Spleen (tissue), 11 donors: Measurements from ENCODE around the gene COL9A1. TPM values are rescaled to one million over a fixed set of nuclear protein-coding genes. Genes with fewer than 3 reads are reported as not detected.

Source experiments
- DNase-seq: peaks from one replicate; pipeline ENCODE4 v3.0.0-alpha.2; 2020
- H3K27ac ChIP-seq, 8 donors: fragments of 200-600 bp; sonication (generic) in 7 of 8; 1 replicate in 4 of 8; 2 replicates in 4 of 8; pipeline versions ENCODE4 v1.5.0 to v1.8.0; 2016 to 2021; ENCODE audit warnings: inconsistent platforms in 4 of 8, mild to moderate bottlenecking in 4 of 8, moderate library complexity in 1 of 8
- H3K27me3 ChIP-seq, 7 donors: fragments of 200-600 bp; sonication (generic) in 6 of 7; replicated peaks in 1 of 7; 1 replicate in 4 of 7; 2 replicates in 3 of 7; pipeline versions ENCODE4 v1.5.0 to v1.8.0; 2016 to 2021; ENCODE audit warnings: inconsistent platforms in 3 of 7, mild to moderate bottlenecking in 1 of 7
- H3K36me3 ChIP-seq, 6 donors: fragments of 200-600 bp; sonication (generic) in 5 of 6; 1 replicate in 4 of 6; 2 replicates in 2 of 6; pipeline versions ENCODE4 v1.5.0 to v1.8.0; 2016 to 2021; ENCODE audit warnings: inconsistent platforms in 2 of 6
- H3K4me1 ChIP-seq, 6 donors: fragments of 200-600 bp; sonication (generic) in 5 of 6; 1 replicate in 3 of 6; 2 replicates in 3 of 6; pipeline versions ENCODE4 v1.5.0 to v1.8.0; 2016 to 2021; ENCODE audit warnings: inconsistent platforms in 3 of 6
- H3K4me3 ChIP-seq, 8 donors: fragments of 200-600 bp; sonication (generic) in 7 of 8; 1 replicate in 4 of 8; 2 replicates in 4 of 8; pipeline versions ENCODE4 v1.5.0 to v1.8.0; 2016 to 2021; ENCODE audit warnings: inconsistent platforms in 4 of 8, mild to moderate bottlenecking in 4 of 8, moderate library complexity in 2 of 8
- H3K9me3 ChIP-seq, 8 donors: fragments of 200-600 bp; sonication (generic) in 7 of 8; 1 replicate in 4 of 8; 2 replicates in 4 of 8; pipeline versions ENCODE4 v1.5.0 to v1.8.0; 2016 to 2021; ENCODE audit warnings: inconsistent platforms in 4 of 8
- CTCF ChIP-seq, 11 experiments: fragments of 200-600 bp in 7 of 11; fragments of 450-650 bp in 4 of 11; sonication (generic) in 4 of 11; IDR thresholded peaks in 8 of 11; conservative IDR thresholded peaks in 3 of 11; 1 replicate in 7 of 11; 2 replicates in 4 of 11; pipeline versions ENCODE4 v1.4.0 to v1.8.0; 2016 to 2021; ENCODE audit warnings: antibody characterized with exemption in 11 of 11, inconsistent platforms in 4 of 11, mild to moderate bottlenecking in 1 of 11
- POLR2A ChIP-seq, 3 donors: fragments of 450-650 bp; IDR thresholded peaks; one replicate each; pipeline ENCODE4 v1.5.1; 2017; ENCODE audit warnings: antibody characterized with exemption in 3 of 3, mild to moderate bottlenecking in 1 of 3
- POLR2AphosphoS5 ChIP-seq, 3 donors: sonication (generic); formaldehyde crosslinking; IDR thresholded peaks; one replicate each; pipeline ENCODE4 v1.5.1; 2017; ENCODE audit warnings: antibody characterized with exemption in 3 of 3
- WGBS, 5 donors: extraction: QIAGEN DNeasy Blood & Tissue Kit in 3 of 5; methylation state at CpG; one replicate each; pipeline versions ENCODE4 v1.1.5 to v1.1.7; 2013 to 2018; 5-methylcytosine and 5-hydroxymethylcytosine counted together
- intact Hi-C: fragments of 100-400 bp; cut with DNase I; formaldehyde crosslinking; loops from one replicate; pipeline ENCODE4 v1.15.0; 2023; ENCODE audit warnings: low total_unique reads
- polyA plus RNA-seq, 3 donors: library from polyadenylated mRNA; stranded (reverse); fragments of 200-250 nt; gene quantifications; one replicate each; pipeline ENCODE4 v1.2.1, GENCODE V29; 2013
- total RNA-seq, 7 donors: library from RNA; depleted of rRNA in 3 of 7; stranded (reverse); fragments of >200 nt in 3 of 7; fragmentation: NEBNext Ultra II Directional in 4 of 7; extraction: Animal tissue kit (Norgen Biotek cat#: 25700) in 4 of 7; gene quantifications; one replicate each; pipeline versions ENCODE4 v1.1.0 to v1.2.1, GENCODE V29; 2016 to 2021
- donor health status: healthy with polysubstance abuse.
- donor health status: DM: no; HTN: no; CAD: no; lungs with moderate emphysema.
- donor health status: DM: no; HTN: no; CAD: no.
- donor health status: Bipolar disorder and iron deficiency.
- donor health status: healthy.
- donor health status: DM: no; HTN: no; CAD: no.
- donor health status: DM: yes; HTN: yes; CAD: no.

Gene COL9A1
- total and polyA plus RNA-seq, 10 donors, result 0.06 to 0.07 (median 0.06) TPM; not detected in 7

GRCh38 chr6:70219943-70220613 lies 82.8 kb downstream of the COL9A1 start:
- Histone ChIP-seq H3K36me3 (no peaks in the 10 kb centered on the region), H3K4me1 (peaks cover 0 to 7% (median 0%) of the 10 kb centered on the region in 6 donors), H3K4me3 (no peak overlapping the region), H3K27me3 (peaks cover 0 to 4% (median 0%) of the 10 kb centered on the region in 7 donors), H3K9me3 (no peaks in the 10 kb centered on the region), H3K27ac (no peak overlapping the region)
- TF ChIP-seq POLR2AphosphoS5 (IDR thresholded peaks at IDR 0.05), result no peak
- no peak for TF ChIP-seq CTCF (IDR thresholded peaks at IDR 0.05 in 8 of 11, conservative IDR thresholded peaks at IDR 0.05 in 3 of 11)
- no peak for TF ChIP-seq POLR2A (IDR thresholded peaks at IDR 0.05)
- DNase-seq, result no peak
- intact Hi-C loops, result no loop called here
- WGBS, 5 donors, result 79 to 87% (median 81%) methylated on average over 1 of the region's 1 CpG

- Histone ChIP-seq H3K36me3 (no peaks in the 10 kb centered on the region), H3K27me3 (peaks cover 0 to 4% (median 0%) of the 10 kb centered on the region in 7 donors), H3K9me3 (no peaks in the 10 kb centered on the region), H3K4me1 (peaks cover 0 to 7% (median 0%) of the 10 kb centered on the region in 6 donors), H3K4me3 (no peak overlapping the region), H3K27ac (no peak overlapping the region)
- no peak for DNase-seq
- 49 to 74% (median 64%) methylated on average over 4 to 8 of the region's 8 CpGs for WGBS, 5 donors
- intact Hi-C loops, result no loop called here
- TF ChIP-seq POLR2A (IDR thresholded peaks at IDR 0.05) (no peak), CTCF (IDR thresholded peaks at IDR 0.05 in 8 of 11, conservative IDR thresholded peaks at IDR 0.05 in 3 of 11) (no peak), POLR2AphosphoS5 (IDR thresholded peaks at IDR 0.05) (no peak)
These were observed 86.1 kb downstream of the COL9A1 start for GRCh38 chr6:70216767-70217166.

- H3K27ac ChIP-seq, result no peak overlapping the region
- no peaks in the 10 kb centered on the region for H3K4me1 ChIP-seq
- H3K27me3 ChIP-seq, result peaks cover 0 to 4% (median 0%) of the 10 kb centered on the region in 7 donors
- no peaks in the 10 kb centered on the region for H3K36me3 ChIP-seq
- 78 to 85% (median 80%) methylated on average over 4 of the region's 4 CpGs for WGBS, 5 donors
- H3K4me3 ChIP-seq, result no peak overlapping the region
- intact Hi-C loops, result no loop called here
- TF ChIP-seq CTCF (IDR thresholded peaks at IDR 0.05 in 8 of 11, conservative IDR thresholded peaks at IDR 0.05 in 3 of 11) (no peak), POLR2AphosphoS5 (IDR thresholded peaks at IDR 0.05) (no peak), POLR2A (IDR thresholded peaks at IDR 0.05) (no peak)
- DNase-seq, result no peak
- H3K9me3 ChIP-seq, result no peaks in the 10 kb centered on the region
These were observed 87.3 kb downstream of the COL9A1 start for GRCh38 chr6:70215460-70216108.

- Histone ChIP-seq H3K9me3 (no peaks in the 10 kb centered on the region), H3K27me3 (no peaks in the 10 kb centered on the region), H3K4me3 (no peak overlapping the region), H3K27ac (no peak overlapping the region), H3K36me3 (peaks cover 0 to 4% (median 0%) of the 10 kb centered on the region in 6 donors), H3K4me1 (no peaks in the 10 kb centered on the region)
- intact Hi-C loops, result no loop called here
- TF ChIP-seq POLR2A (IDR thresholded peaks at IDR 0.05) (no peak), POLR2AphosphoS5 (IDR thresholded peaks at IDR 0.05) (no peak), CTCF (IDR thresholded peaks at IDR 0.05 in 8 of 11, conservative IDR thresholded peaks at IDR 0.05 in 3 of 11) (no peak)
- DNase-seq, result no peak
- WGBS, 5 donors, result 61 to 75% (median 64%) methylated on average over 2 of the region's 2 CpGs
These were observed 92.4 kb downstream of the COL9A1 start for GRCh38 chr6:70210462-70210861.
